Type B pancreatic cell (in vitro differentiated cells): Measurements from ENCODE around the gene ST6GALNAC2. TPM values are rescaled to one million over a fixed set of nuclear protein-coding genes. Genes with fewer than 3 reads are reported as not detected.
"Not testable (repeated sequence)": the region's sequence is repeated elsewhere in the genome, so short reads cannot be mapped to it uniquely, and the experiment has no call there.

Source experiments
- DNase-seq: peaks from one replicate; pipeline ENCODE4 v3.0.0; 2021; ENCODE audit warnings: mixed read lengths; ENCODE audit not compliant: unreplicated experiment; ENCODE audit errors: extremely low spot score
- H3K27ac Mint-ChIP-seq: 2 replicates; pipeline ENCODE4 v1.8.0; 2021; ENCODE audit warnings: mild to moderate bottlenecking, mixed read lengths
- H3K27me3 Mint-ChIP-seq: 2 replicates; pipeline ENCODE4 v1.8.0; 2021; ENCODE audit warnings: mixed read lengths
- H3K36me3 Mint-ChIP-seq: 2 replicates; pipeline ENCODE4 v1.8.0; 2021; ENCODE audit warnings: mixed read lengths
- H3K4me1 Mint-ChIP-seq: one replicate; pipeline ENCODE4 v1.8.0; 2021; ENCODE audit warnings: mixed read lengths; ENCODE audit not compliant: unreplicated experiment
- H3K4me3 Mint-ChIP-seq: 2 replicates; pipeline ENCODE4 v1.8.0; 2021; ENCODE audit warnings: mild to moderate bottlenecking, mixed read lengths
- H3K9me3 Mint-ChIP-seq: 2 replicates; pipeline ENCODE4 v1.8.0; 2021; ENCODE audit warnings: mixed read lengths
- CTCF ChIP-seq: fragments of 200-600 bp; sonication (generic); conservative IDR thresholded peaks from 2 replicates; pipeline ENCODE4 v1.5.0; 2021; ENCODE audit warnings: antibody characterized with exemption, mild to moderate bottlenecking
- total RNA-seq: library from RNA; stranded (reverse); gene quantifications from 2 replicates; pipeline ENCODE4 v1.2.1, GENCODE V29; 2021; ENCODE audit warnings: low replicate concordance

Gene ST6GALNAC2
- total RNA-seq, 1 donor from 2014 or later, result 4.3 TPM

GRCh38 chr17:76523084-76524037 is 62.3 kb downstream of the ST6GALNAC2 start:
- Mint-ChIP-seq H3K9me3 (no peaks in the 10 kb centered on the region), H3K36me3 (no peaks in the 10 kb centered on the region), H3K4me3 (peak overlapping the region; percentile 54), H3K4me1 (peaks cover 20% of the 10 kb centered on the region), H3K27me3 (peaks cover 36% of the 10 kb centered on the region), H3K27ac (no peak overlapping the region)
- peak; percentile 100 for TF ChIP-seq CTCF
- peak; percentile 90 for DNase-seq

GRCh38 chr17:76521683-76522082 is 64.0 kb downstream of the ST6GALNAC2 start:
- Mint-ChIP-seq H3K27me3 (peaks cover 33% of the 10 kb centered on the region), H3K4me1 (peaks cover 15% of the 10 kb centered on the region)
- H3K9me3 Mint-ChIP-seq, H3K36me3 Mint-ChIP-seq, DNase-seq, H3K4me3 Mint-ChIP-seq, H3K27ac Mint-ChIP-seq: not testable (repeated sequence)

- Mint-ChIP-seq H3K27me3 (peaks cover 33% of the 10 kb centered on the region), H3K27ac (no peak overlapping the region), H3K4me1 (peaks cover 15% of the 10 kb centered on the region), H3K9me3 (no peaks in the 10 kb centered on the region), H3K4me3 (no peak overlapping the region), H3K36me3 (no peaks in the 10 kb centered on the region)
- DNase-seq, result no peak
- no peak for TF ChIP-seq CTCF
Observed at GRCh38 chr17:76521262-76521661, 64.4 kb downstream of the ST6GALNAC2 start.

GRCh38 chr17:76519048-76519966 is 66.4 kb downstream of the ST6GALNAC2 start:
- Mint-ChIP-seq H3K4me3 (no peak overlapping the region), H3K4me1 (peaks cover 5% of the 10 kb centered on the region), H3K27me3 (peaks cover 26% of the 10 kb centered on the region), H3K36me3 (no peaks in the 10 kb centered on the region), H3K9me3 (no peaks in the 10 kb centered on the region), H3K27ac (no peak overlapping the region)
- DNase-seq, result no peak
- no peak for TF ChIP-seq CTCF

- H3K9me3 Mint-ChIP-seq, result no peaks in the 10 kb centered on the region
- H3K27ac Mint-ChIP-seq, result no peak overlapping the region
- H3K4me1 Mint-ChIP-seq, result no peaks in the 10 kb centered on the region
- H3K36me3 Mint-ChIP-seq, result no peaks in the 10 kb centered on the region
- TF ChIP-seq CTCF, result no peak
- H3K4me3 Mint-ChIP-seq, result no peak overlapping the region
- peaks cover 21% of the 10 kb centered on the region for H3K27me3 Mint-ChIP-seq
- no peak for DNase-seq
Observed at GRCh38 chr17:76517638-76518038, 68.0 kb downstream of the ST6GALNAC2 start.

Other genes with a start within 250 kb of the ST6GALNAC2 start
- 45.3 and 82.0 TPM in 2 replicates for gene PRPSAP1, start 231.9 kb downstream of the ST6GALNAC2 start, total RNA-seq
- gene SPHK1, start 201.3 kb downstream of the ST6GALNAC2 start, total RNA-seq, result 4.3 and 26.8 TPM in 2 replicates
- gene UBE2O, start 132.7 kb downstream of the ST6GALNAC2 start, total RNA-seq, result 38.5 and 51.5 TPM in 2 replicates
- not detected in 2 replicates for gene AANAT, start 118.3 kb downstream of the ST6GALNAC2 start, total RNA-seq
- 12.3 and 17.2 TPM in 2 replicates for gene RHBDF2, start 84.4 kb downstream of the ST6GALNAC2 start, total RNA-seq
- 2.5 and 10.0 TPM in 2 replicates for gene CYGB, start 48.2 kb downstream of the ST6GALNAC2 start, total RNA-seq
- 0.33 and 3.3 TPM in 2 replicates for gene PRCD, start 45.8 kb downstream of the ST6GALNAC2 start, total RNA-seq
- 10.3 and 17.3 TPM in 2 replicates for gene ST6GALNAC1, start 57.9 kb upstream of the ST6GALNAC2 start, total RNA-seq
- 43.4 and 75.0 TPM in 2 replicates for gene MXRA7, start 125.1 kb upstream of the ST6GALNAC2 start, total RNA-seq
- 23.6 and 35.4 TPM in 2 replicates for gene JMJD6, start 140.7 kb upstream of the ST6GALNAC2 start, total RNA-seq
- 27.5 and 28.2 TPM in 2 replicates for gene METTL23, start 141.0 kb upstream of the ST6GALNAC2 start, total RNA-seq
- 198 and 273 TPM in 2 replicates for gene SRSF2, start 151.5 kb upstream of the ST6GALNAC2 start, total RNA-seq
- gene MFSD11, start 152.3 kb upstream of the ST6GALNAC2 start, total RNA-seq, result 29.0 and 33.9 TPM in 2 replicates